GM12872 (cell line): Measurements from ENCODE around the gene TFIP11.

ENCODE experiments used
- CTCF ChIP-seq: IDR thresholded peaks from 3 replicates; pipeline ENCODE4 v1.5.1; 2011; ENCODE audit warnings: low read depth, mild to moderate bottlenecking, low read length, moderate library complexity; ENCODE audit not compliant: insufficient read depth

The TFIP11 gene

GRCh38 chr22:26453216-26453615 is 59.1 kb downstream of the TFIP11 start:
- TF ChIP-seq CTCF, result no peak

- TF ChIP-seq CTCF, result no peak
Measured at GRCh38 chr22:26452236-26453016, 59.8 kb downstream of the TFIP11 start.

DNA sequence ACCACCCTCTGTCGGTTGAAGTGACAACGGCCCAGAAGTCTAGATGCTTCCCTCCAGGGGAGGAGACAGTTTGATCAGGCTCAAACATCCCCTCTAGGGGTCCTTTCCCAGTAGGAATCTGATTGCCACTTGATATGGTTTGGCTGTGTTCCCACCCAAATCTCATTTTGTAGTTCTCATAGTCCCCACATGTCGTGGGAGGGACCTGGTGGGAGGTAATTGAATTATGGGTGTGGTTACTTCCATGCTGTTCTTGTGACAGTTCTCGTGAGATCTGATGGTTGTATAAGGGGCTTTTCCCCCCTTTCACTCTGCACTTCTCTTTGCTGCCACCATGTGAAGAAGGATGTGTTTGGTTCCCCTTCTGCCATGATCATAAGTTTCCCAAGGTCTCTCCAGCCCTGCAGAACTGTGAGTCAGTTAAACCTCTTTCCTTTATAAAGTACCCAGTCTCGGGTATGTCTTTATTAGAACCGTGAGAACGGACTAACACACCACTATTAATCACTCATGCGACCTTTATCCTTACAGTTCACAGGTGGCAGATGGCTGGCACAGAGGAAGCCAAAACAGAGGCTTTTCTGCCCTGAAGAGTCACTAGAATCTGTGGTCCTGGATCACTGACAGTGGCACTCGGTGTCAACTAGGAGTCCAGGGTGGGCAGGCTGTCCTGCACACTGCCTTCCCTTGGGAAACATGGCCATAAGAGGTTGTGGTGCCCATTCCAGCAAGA is 61.7 kb downstream of the TFIP11 start:
- no peak for TF ChIP-seq CTCF

DNA sequence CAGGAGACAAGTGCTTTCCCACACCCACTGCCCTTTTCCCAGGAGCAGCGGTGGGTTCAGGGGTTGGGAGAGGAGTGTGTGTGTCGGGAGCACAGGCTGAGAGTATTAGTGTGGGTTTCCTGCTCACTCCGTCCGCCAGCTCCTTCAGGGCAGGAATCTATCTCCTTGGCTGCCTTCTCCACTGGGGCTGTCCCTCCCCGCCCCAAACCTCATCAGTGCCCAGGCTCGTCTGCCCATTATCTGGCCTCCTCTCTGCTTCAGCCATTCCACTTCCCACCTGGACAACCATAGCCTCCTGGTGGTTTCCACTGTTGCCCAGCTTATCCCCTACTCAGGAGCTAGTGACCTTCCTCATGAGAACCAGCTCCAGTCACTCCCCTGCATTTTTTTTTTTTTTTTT is 63.3 kb downstream of the TFIP11 start:
- TF ChIP-seq CTCF, result no peak

DNA sequence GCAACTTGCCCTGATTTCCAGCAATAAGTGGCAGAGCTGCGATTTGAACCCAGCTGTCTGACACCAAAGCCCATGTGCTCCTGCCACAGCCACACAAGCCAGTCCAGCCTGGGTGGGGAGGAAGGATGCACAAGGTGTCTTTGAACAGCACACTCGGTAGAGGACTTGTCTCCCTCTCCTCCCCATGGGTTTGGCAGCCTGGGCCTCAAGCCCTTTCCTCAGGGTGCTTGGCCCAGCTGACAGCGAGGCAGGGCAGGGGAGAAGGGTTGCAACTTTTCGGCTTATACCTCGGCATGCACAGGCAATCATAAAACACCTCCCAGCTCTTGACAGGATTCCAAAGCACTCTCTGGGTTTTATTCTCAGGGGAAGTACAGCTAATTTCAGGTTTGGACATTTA is 63.9 kb downstream of the TFIP11 start:
- TF ChIP-seq CTCF, result no peak

DNA sequence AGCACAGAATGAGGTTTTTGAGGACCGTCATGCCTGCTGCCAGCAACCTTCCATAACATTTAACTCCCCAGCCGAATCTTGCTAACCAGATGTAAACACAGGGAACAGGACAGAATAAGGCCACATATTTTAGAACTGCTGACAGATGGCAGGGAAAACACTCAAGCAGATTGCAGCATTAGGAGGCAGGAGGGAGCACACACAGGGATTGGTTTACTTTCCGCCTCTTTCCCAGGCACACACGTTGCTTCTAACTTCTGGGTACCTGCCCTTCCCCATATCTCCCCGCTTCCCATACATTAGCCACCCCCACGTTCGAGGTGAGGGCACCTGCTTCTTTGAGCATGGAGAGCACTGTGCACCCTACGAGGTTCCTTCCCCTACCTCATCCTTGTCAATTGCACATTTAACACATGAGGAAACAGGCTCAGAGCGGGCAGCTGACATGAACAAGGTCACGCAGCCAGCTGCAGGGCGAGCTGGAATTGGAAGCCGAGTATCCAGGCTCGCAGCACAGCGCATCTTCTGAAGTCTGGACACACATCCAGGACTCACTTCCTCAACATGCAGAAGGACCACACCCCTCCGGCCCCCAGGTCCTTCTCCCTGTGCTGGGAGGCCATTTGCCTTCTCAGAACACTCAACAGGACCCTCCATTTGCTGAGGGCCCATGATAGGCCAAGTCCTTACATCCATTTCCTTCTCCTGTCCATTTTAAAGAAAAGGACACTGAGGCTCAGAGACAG is 64.5 kb downstream of the TFIP11 start:
- no peak for TF ChIP-seq CTCF

DNA sequence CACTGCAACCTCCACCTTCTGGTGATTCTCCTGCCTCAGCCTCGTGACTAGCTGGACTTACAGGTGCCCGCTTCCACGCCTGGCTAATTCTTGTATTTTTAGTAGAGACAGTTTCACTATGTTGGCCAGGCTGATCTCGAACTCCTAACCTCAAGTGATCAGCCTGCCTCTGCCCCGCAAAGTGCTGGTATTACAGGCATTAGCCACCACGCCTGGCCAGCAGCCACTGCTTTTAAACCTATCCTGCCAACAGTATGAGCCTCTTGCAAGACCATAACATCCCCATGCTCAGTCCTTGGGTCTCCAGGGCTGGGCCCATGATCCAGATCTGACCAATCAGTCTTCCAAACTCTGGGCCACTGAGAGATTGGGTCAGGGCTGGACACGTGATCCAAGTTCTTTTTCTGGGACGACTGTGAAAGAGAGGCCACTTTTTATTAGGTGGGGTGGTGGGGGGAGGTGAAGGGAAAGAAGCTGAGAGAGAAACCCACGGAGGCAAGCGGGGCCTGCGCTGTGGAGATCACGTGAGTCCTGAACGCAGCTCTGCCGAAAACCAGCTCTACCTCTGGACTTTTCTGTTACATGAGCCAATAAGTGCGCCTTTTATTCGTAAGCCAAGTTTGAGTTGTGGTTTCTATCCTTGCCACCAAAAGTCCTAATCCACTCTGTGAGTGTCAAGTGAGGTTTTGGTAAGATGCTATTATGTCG is 65.3 kb downstream of the TFIP11 start:
- no peak for TF ChIP-seq CTCF
